Fibroblast of skin of scalp (primary cell): ENCODE results near the gene EBLN1. TPM values are rescaled to one million over a fixed set of nuclear protein-coding genes. Genes with fewer than 3 reads are reported as not detected.

Experiments used
- DNase-seq: peaks from one replicate; pipeline ENCODE4 v3.0.0-alpha.2; 2013
- polyA plus RNA-seq, 2 experiments: library from polyadenylated mRNA; unstranded; fragments of 120-200 nt; gene quantifications; one replicate each; pipeline ENCODE4 v1.2.1, GENCODE V29; 2013; ENCODE audit not compliant: insufficient read length in 2 of 2

EBLN1 gene
- polyA plus RNA-seq (2013, experiment 1 of 2; ENCODE audit: insufficient read length): not detected
- polyA plus RNA-seq (2013, experiment 2 of 2; ENCODE audit: insufficient read length): not detected

- no peak for DNase-seq
Observed at GRCh38 chr10:22217842-22218241, at the start of gene EBLN1. EBLN1 (minus strand) TSS chr10:22218015; CDS start chr10:22209983, 8,032 bp downstream.

DNA sequence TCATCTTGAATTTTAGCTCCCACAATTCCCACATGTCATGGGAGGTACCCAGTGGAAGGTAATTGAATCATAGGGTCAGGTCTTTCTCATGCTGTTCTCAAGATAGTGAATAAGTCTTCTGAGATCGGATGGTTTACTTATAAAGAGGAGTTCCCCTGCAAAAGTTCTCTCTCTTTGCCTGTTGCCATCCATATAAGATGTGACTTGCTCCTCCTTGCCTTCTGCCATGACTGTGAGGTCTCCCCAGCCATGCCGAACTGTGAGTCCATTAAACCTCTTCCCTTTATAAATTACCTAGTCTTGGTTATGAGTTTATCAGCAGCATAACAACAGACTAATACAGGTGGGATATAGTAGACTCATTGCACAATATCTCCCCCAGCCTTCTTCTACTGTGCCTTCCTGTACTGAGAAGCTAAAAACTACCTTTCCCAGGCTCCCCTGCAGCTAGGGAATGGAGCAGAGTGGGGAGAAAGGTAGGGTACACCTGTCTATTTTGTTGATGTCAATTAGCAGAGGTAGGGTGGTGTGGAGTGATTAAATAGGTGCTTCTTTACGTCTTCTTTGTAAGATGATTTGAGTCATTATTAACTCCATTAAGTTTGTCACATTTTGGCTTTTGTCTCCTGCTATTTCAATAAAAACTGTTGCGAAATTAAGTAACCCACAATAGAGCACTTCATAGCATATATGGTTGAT, 48.2 kb upstream of the EBLN1 start:
- no peak for DNase-seq

DNA sequence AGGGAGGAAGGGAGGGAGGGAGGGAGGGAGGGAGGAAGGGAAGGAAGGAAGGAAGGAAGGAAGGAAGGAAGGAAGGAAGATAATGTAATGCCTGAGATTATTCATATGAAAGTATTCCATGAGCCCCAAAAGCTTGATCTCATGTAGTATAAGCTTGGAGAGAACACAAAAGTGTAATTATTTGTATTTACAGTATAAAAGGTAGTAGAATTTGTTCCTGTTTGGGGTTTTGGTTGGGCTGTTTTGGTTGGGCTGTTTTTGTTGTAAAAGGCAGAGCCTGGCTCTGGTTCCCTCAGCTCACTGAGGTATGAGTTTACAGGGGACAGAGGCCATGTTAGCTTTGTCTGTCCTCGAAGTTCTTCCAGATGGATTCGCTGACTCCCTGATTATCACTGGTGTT, 45.3 kb upstream of the EBLN1 start:
- no peak for DNase-seq

GRCh38 chr10:22259280-22259679, 41.5 kb upstream of the EBLN1 start:
- peak; percentile 5 for DNase-seq

DNA sequence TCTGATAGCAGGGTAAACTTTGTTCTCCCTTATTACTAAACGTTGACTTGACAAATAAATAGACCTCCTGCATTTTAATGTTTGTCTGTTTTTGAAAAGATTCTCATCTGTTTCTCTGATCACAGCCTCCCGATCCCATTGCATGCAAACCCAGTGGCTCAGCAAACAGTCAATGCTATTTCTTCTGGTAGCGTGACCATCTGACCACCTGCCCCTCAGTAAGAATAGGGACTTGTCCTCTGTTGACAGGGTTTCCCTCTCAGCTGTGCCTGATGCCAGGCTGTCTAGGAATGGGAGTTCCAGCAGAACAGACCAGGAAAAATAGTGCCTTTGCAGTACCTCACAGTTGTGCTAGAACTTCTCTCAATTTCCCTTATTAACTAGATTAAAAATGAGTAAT, 40.7 kb upstream of the EBLN1 start:
- no peak for DNase-seq

DNA sequence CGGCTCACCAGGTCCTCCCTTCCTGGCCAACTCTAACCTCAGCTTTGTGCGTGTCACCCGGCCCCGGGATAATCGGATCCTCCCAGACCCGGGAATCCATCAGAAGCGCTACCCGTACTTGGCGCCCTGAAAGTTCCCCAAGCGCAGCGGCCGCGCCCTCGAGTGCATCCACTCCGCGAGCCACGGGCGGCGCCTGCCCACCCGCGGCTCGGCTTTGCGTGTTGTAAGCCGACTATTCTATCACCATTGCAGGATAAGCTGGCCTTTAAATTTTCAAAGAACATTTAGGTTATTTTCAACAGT, 35.7 kb upstream of the EBLN1 start:
- DNase-seq: no peak

- no peak for DNase-seq
Observed at GRCh38 chr10:22252801-22253579, 35.2 kb upstream of the EBLN1 start.

DNA sequence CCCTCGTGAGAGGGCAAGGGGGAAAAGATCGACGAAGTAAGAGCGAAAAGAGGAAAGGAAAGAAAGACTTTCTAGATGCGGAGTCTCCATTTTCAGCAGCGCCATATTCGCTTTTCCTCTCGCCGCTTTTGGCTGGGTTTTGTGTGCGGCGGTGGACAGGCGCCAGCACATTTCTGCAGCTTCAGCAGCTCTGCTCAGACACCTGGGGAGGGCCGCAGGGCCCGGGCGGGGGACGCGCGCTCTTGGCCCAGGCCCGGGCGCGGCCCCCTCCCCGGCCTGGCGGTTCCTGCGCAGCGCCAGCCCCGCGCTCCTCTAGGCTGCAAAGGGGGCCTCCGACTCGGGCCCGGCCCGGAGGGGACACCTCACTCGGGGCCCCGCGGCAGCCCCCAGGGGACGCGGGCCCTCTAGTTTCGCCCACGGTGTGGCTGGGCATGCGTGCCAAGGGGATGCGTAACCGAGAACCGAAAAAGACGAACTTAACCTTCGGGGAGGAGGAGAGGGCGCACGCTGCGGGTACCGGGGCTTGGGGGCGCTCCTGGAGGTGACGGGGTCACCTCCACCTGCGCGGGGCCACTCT, 34.5 kb upstream of the EBLN1 start:
- peak; percentile 45 for DNase-seq

- peak; percentile 60 for DNase-seq
Observed at GRCh38 chr10:22251751-22252223, 34.0 kb upstream of the EBLN1 start.

GRCh38 chr10:22250897-22251660, 33.3 kb upstream of the EBLN1 start:
- DNase-seq: no peak

DNA sequence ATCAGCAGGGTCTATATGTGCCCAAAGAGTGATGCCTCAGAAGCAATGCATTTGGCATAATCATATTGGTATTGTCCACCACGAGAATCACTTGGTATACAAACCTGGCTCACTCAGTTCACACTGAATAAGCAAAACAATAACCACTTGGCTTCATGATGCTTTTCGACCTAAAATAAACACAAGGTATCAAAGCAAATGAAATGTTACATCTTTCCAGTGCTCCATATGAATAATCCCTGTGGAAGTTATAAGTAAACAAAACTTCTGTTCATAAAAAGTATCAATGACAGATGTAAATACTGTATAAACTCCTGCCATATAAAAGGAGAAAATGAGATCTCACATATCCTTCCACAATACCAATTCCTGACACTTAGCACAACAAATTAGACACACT, 29.8 kb upstream of the EBLN1 start:
- DNase-seq: no peak

- DNase-seq: peak; percentile 61
Observed at GRCh38 chr10:22246680-22247391, 29.0 kb upstream of the EBLN1 start.

DNA sequence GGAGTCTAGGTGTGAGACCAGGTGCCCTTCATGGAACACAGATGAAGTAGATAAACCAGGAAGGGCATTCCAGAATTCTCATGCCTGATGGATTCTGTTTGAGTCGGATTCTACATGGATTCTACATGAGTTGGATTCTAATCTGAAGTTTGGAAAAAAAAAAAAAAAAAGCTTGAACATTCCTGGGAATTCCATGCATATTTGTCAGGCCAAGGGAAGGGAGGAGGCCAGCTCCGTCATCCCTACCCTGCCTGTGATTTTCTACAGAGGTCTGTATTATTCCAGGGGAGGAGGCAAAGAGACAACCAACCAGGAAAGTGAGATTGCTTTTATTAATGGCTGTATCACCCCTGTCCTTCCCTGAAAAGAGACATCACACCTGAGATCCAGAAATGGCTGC, 27.8 kb upstream of the EBLN1 start:
- peak; percentile 74 for DNase-seq

DNA sequence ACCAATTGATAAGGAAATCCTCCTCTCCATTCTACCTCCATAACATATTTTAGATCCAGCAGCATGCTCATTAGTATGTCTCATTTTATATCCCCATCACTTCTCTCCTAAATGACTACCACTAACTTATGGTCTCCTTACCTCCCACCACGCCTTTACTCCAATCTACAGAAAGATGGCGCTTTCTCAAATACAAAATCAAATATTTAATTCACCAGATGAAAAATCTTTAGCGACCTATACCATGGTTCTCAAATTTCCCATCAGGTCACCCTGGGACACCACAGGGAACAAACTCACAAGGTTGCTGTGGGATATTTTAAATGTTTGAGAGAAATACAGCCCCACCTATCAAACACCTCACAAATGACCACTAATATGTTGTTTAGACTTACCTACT, 27.0 kb upstream of the EBLN1 start:
- no peak for DNase-seq

GRCh38 chr10:22244001-22244400, 26.2 kb upstream of the EBLN1 start:
- DNase-seq: no peak

- no peak for DNase-seq
Observed at GRCh38 chr10:22243321-22243720, 25.5 kb upstream of the EBLN1 start.

GRCh38 chr10:22231260-22231659, 13.4 kb upstream of the EBLN1 start:
- no peak for DNase-seq

DNA sequence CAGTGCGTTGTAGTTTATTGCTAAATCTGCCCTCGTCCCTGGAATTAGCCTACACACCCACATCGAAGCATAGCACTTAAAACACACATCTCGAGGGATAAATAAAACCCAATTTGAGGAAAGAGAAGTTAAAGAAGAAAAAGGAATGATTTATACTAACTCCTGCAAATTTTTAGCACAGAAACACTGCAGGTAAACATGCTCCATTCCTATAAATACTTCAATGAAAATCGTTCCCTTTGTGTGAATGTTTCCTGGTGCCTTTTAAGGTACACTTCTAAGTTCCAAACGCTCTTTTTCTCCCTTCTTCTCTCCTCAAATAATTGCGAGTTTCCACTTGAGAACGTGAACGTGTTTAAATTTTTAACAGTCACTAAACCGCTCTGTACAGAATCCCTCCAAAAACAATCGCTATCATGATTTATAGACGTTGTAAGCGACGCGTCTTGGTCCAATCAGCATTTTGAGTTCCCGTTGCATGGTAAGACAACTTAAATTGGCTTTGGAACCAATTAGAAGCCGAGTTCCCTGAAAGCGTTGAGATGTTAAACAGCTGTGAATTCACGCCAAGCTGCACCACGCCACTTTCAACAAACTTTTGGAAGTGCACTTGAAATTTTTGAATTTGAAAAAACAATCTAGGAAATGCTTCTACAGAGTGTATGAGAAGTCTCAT, 12.5 kb upstream of the EBLN1 start:
- DNase-seq: peak; percentile 48

DNA sequence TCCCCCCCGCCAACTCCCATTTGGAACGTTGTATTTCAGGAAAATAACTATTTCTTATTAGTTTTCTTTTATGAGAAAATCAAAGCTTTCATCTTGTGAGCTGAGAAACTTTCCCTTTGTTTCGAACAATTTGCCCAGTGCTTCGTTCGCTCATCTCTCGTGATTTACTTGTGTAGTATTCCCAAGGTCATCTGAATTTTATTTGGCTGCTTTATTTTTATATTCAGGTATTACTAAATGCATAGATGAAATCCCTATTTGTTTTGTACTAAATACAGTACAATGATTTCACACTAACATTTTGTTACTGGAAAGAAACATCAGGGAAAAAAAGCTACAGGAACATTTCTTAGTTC, 12.0 kb upstream of the EBLN1 start:
- no peak for DNase-seq

DNA sequence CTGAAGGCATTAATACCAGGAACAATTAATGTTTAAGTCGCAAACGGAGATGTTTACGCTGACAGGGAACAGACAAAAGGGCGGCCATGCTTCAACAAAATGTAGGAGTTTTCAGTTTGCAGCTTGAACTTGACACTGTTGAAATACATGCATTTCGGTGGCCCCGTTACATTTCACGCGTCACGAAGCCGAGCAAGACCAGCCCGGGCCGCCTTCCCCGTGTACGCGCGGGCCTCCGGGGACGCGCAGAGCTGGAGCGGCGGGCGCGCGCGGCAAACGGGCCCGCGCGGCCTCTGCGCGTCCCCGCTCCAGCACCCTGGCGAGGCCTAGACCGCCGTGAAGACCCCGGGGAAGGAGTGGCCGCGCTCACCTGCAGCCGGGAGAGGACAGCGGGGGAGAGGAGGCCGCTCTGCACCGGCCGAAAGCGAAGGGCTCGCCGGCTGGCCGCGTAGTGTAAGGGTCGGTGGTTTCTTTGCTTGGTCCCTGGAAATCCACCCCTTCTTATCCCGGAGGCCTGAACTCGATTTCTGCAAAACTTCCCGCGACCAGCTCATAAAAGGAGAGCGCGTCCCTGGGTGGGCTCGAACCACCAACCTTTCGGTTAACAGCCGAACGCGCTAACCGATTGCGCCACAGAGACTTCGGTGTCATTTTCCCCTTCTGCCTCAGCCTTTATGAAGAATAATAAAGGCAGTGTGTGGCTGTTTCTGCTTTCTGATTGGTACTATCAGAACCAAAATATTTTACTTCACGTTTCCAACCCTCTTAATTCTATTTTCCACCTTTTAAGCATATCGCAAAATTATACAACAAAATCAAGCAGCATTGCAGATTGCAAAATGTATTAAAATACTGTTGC, 11.4 kb upstream of the EBLN1 start:
- peak; percentile 96 for DNase-seq
